HEK293 (cell line): Measurements from ENCODE around the gene KYAT1.

ENCODE experiments used
- KLF10 ChIP-seq: fragments of 450-650 bp; IDR thresholded peaks from 2 replicates; pipeline ENCODE4 v1.5.1; 2018; ENCODE audit warnings: missing biosample characterization, mild to moderate bottlenecking, missing genetic modification characterization
- PATZ1 ChIP-seq: fragments of 450-650 bp; formaldehyde crosslinking; IDR thresholded peaks from 2 replicates; pipeline ENCODE4 v1.5.1; 2016; ENCODE audit warnings: missing biosample characterization, missing genetic modification characterization
- PBX3 ChIP-seq: sonication (generic); formaldehyde crosslinking; IDR thresholded peaks from 2 replicates; pipeline ENCODE4 v1.8.1; 2022; ENCODE audit warnings: mild to moderate bottlenecking, moderate library complexity, missing genetic modification reagents
- TCF7L2 ChIP-seq: IDR thresholded peaks from 2 replicates; pipeline ENCODE4 v1.6.1; 2011; ENCODE audit warnings: low read depth, mild to moderate bottlenecking, inconsistent platforms, low read length, moderate library complexity, borderline replicate concordance
- YY1 ChIP-seq: fragments of 450-650 bp; formaldehyde crosslinking; IDR thresholded peaks from 2 replicates; pipeline ENCODE4 v1.5.1; 2018; ENCODE audit warnings: missing biosample characterization, missing genetic modification characterization
- ZNF140 ChIP-seq: fragments of 450-650 bp; formaldehyde crosslinking; IDR thresholded peaks from 2 replicates; pipeline ENCODE4 v1.5.1; 2016; ENCODE audit warnings: missing biosample characterization, missing genetic modification characterization
- ZNF174 ChIP-seq: fragments of 450-650 bp; formaldehyde crosslinking; IDR thresholded peaks from 2 replicates; pipeline ENCODE4 v1.5.0; 2017; ENCODE audit warnings: missing biosample characterization, mild to moderate bottlenecking, missing genetic modification characterization
- ZNF214 ChIP-seq: fragments of 450-650 bp; formaldehyde crosslinking; IDR thresholded peaks from 2 replicates; pipeline ENCODE4 v1.5.1; 2017; ENCODE audit warnings: missing biosample characterization, mild to moderate bottlenecking, missing genetic modification characterization, borderline replicate concordance
- ZNF600 ChIP-seq: fragments of 450-650 bp; formaldehyde crosslinking; IDR thresholded peaks from 2 replicates; pipeline ENCODE4 v1.5.1; 2016; ENCODE audit warnings: missing biosample characterization, missing genetic modification characterization
- ZNF785 ChIP-seq: fragments of 450-650 bp; formaldehyde crosslinking; IDR thresholded peaks from 2 replicates; pipeline ENCODE4 v1.5.1; 2016; ENCODE audit warnings: missing biosample characterization, missing genetic modification characterization
- TF ChIP-seq, protein P1 (sequence below): fragments of 450-650 bp; formaldehyde crosslinking; IDR thresholded peaks from 2 replicates; pipeline ENCODE4 v1.5.1; 2016; ENCODE audit warnings: missing biosample characterization, missing genetic modification characterization
- TF ChIP-seq, protein P2 (sequence below): fragments of 450-650 bp; formaldehyde crosslinking; IDR thresholded peaks from 2 replicates; pipeline ENCODE4 v1.5.1; 2016; ENCODE audit warnings: missing biosample characterization, missing genetic modification characterization
- TF ChIP-seq, protein P3 (sequence below): fragments of 450-650 bp; formaldehyde crosslinking; optimal IDR thresholded peaks from 2 replicates; pipeline ENCODE3; 2016; ENCODE audit warnings: missing biosample characterization, mild to moderate bottlenecking, missing genetic modification characterization

DNA sequence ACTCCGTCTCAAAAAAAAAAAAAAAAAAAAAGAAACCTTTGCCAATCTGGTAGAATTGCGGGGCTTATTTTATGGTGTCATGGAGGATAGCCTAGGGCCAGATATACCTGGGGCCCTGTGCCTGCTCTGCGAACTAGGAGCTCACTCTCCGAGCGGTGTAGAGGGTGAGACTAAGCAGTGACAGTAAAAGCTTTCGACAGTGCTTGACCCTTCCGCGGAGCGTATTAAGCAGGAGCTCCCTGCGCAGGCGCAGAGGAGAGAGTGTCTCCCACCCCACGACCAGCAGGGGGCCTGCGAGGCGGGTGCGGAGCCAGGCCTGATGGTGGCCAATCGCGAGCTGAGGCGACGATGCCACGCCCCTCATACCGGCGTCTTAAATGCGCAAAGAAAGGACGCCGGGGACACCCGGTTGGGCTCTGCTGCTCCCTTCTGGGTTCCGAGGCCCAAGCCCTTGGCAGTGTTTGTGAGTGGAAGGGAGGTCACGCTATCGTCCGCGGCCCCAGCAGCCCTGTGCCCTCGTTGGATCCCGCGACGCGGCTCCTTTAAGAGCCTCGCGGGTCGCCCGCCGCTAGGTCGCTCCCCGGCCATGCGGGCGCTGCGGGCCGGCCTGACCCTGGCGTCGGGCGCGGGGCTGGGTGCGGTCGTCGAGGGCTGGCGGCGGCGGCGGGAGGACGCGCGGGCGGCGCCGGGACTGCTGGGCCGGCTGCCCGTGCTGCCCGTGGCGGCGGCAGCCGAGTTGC lies 63.5 kb downstream of the KYAT1 start, which contains the start of gene ENDOG:
- TF ChIP-seq TCF7L2 (no peak), KLF10 (tag by site-specific recombination) (peak; percentile 89), YY1 (tag by site-specific recombination) (no peak), ZNF600 (tag by site-specific recombination) (peak; percentile 31; the same call in 1 of the 2 replicates), PBX3 (CRISPR knock-in tag) (no peak), ZNF785 (tag by site-specific recombination) (no peak), ZNF214 (tag by site-specific recombination) (no peak), PATZ1 (peak; percentile 39; the same call in 1 of the 2 replicates), ZNF140 (no peak), ZNF174 (tag by site-specific recombination) (no peak)
- TF ChIP-seq, protein P1, sequence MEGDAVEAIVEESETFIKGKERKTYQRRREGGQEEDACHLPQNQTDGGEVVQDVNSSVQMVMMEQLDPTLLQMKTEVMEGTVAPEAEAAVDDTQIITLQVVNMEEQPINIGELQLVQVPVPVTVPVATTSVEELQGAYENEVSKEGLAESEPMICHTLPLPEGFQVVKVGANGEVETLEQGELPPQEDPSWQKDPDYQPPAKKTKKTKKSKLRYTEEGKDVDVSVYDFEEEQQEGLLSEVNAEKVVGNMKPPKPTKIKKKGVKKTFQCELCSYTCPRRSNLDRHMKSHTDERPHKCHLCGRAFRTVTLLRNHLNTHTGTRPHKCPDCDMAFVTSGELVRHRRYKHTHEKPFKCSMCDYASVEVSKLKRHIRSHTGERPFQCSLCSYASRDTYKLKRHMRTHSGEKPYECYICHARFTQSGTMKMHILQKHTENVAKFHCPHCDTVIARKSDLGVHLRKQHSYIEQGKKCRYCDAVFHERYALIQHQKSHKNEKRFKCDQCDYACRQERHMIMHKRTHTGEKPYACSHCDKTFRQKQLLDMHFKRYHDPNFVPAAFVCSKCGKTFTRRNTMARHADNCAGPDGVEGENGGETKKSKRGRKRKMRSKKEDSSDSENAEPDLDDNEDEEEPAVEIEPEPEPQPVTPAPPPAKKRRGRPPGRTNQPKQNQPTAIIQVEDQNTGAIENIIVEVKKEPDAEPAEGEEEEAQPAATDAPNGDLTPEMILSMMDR: peak; percentile 99
- TF ChIP-seq, protein P2, sequence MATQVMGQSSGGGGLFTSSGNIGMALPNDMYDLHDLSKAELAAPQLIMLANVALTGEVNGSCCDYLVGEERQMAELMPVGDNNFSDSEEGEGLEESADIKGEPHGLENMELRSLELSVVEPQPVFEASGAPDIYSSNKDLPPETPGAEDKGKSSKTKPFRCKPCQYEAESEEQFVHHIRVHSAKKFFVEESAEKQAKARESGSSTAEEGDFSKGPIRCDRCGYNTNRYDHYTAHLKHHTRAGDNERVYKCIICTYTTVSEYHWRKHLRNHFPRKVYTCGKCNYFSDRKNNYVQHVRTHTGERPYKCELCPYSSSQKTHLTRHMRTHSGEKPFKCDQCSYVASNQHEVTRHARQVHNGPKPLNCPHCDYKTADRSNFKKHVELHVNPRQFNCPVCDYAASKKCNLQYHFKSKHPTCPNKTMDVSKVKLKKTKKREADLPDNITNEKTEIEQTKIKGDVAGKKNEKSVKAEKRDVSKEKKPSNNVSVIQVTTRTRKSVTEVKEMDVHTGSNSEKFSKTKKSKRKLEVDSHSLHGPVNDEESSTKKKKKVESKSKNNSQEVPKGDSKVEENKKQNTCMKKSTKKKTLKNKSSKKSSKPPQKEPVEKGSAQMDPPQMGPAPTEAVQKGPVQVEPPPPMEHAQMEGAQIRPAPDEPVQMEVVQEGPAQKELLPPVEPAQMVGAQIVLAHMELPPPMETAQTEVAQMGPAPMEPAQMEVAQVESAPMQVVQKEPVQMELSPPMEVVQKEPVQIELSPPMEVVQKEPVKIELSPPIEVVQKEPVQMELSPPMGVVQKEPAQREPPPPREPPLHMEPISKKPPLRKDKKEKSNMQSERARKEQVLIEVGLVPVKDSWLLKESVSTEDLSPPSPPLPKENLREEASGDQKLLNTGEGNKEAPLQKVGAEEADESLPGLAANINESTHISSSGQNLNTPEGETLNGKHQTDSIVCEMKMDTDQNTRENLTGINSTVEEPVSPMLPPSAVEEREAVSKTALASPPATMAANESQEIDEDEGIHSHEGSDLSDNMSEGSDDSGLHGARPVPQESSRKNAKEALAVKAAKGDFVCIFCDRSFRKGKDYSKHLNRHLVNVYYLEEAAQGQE: no peak
- TF ChIP-seq, protein P3, sequence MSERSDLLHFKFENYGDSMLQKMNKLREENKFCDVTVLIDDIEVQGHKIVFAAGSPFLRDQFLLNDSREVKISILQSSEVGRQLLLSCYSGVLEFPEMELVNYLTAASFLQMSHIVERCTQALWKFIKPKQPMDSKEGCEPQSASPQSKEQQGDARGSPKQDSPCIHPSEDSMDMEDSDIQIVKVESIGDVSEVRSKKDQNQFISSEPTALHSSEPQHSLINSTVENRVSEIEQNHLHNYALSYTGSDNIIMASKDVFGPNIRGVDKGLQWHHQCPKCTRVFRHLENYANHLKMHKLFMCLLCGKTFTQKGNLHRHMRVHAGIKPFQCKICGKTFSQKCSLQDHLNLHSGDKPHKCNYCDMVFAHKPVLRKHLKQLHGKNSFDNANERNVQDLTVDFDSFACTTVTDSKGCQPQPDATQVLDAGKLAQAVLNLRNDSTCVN (tag by site-specific recombination): no peak
